ENCODE data around the gene CENPI.

The CENPI gene

GRCh38 chrX:101108284-101108683, 10.3 kb downstream of the CENPI start:
- Histone ChIP-seq H3K4me1 (ENCODE audit: low read depth, poor library complexity, severe bottlenecking) (no peaks in the 10 kb centered on the region), H3K27ac (no peak overlapping the region), H3K9ac (no peak overlapping the region), H3K4me3 (IDR thresholded peaks at IDR 0.05; ENCODE audit: insufficient read depth, low read depth, low read length) (no peak overlapping the region), H3K36me3 (ENCODE audit: insufficient read depth) (no peaks in the 10 kb centered on the region), H3K4me2 (no peak overlapping the region), H2AFZ (ENCODE audit: low read depth) (no peak overlapping the region), H3K79me2 (ENCODE audit: insufficient read depth, low read depth) (no peaks in the 10 kb centered on the region), H4K20me1 (ENCODE audit: insufficient read depth) (no peaks in the 10 kb centered on the region), H3K27me3 (ENCODE audit: insufficient read depth, low read depth) (no peaks in the 10 kb centered on the region)
- TF ChIP-seq CTCF (conservative IDR thresholded peaks at IDR 0.05; ENCODE audit: low read depth, low read length) = no peak

GRCh38 chrX:101117701-101118100, 19.7 kb downstream of the CENPI start:
- Histone ChIP-seq H2AFZ (ENCODE audit: low read depth) (no peak overlapping the region), H3K4me1 (ENCODE audit: low read depth, poor library complexity, severe bottlenecking) (no peaks in the 10 kb centered on the region), H3K79me2 (ENCODE audit: insufficient read depth, low read depth) (no peaks in the 10 kb centered on the region), H3K9ac (no peak overlapping the region), H3K27ac (no peak overlapping the region), H3K4me2 (no peak overlapping the region), H3K4me3 (IDR thresholded peaks at IDR 0.05; ENCODE audit: insufficient read depth, low read depth, low read length) (no peak overlapping the region), H3K36me3 (ENCODE audit: insufficient read depth) (peaks cover 4% of the 10 kb centered on the region; the same call in 1 of the 2 replicates), H4K20me1 (ENCODE audit: insufficient read depth) (no peaks in the 10 kb centered on the region), H3K27me3 (ENCODE audit: insufficient read depth, low read depth) (no peaks in the 10 kb centered on the region)
- no peak for TF ChIP-seq CTCF (conservative IDR thresholded peaks at IDR 0.05; ENCODE audit: low read depth, low read length)

GRCh38 chrX:101136235-101136634, 38.2 kb downstream of the CENPI start:
- no peaks in the 10 kb centered on the region for H3K79me2 ChIP-seq (ENCODE audit: insufficient read depth, low read depth)
- H3K4me3 ChIP-seq (IDR thresholded peaks at IDR 0.05; ENCODE audit: insufficient read depth, low read depth, low read length) = no peak overlapping the region
- H3K9ac ChIP-seq = no peak overlapping the region
- no peak overlapping the region for H3K4me2 ChIP-seq
- H3K4me1 ChIP-seq (ENCODE audit: low read depth, poor library complexity, severe bottlenecking) = no peaks in the 10 kb centered on the region
- H3K36me3 ChIP-seq (ENCODE audit: insufficient read depth) = no peaks in the 10 kb centered on the region
- H3K27ac ChIP-seq = no peak overlapping the region
- TF ChIP-seq CTCF (conservative IDR thresholded peaks at IDR 0.05; ENCODE audit: low read depth, low read length) = no peak
- no peaks in the 10 kb centered on the region for H4K20me1 ChIP-seq (ENCODE audit: insufficient read depth)
- no peak overlapping the region for H2AFZ ChIP-seq (ENCODE audit: low read depth)
- H3K27me3 ChIP-seq (ENCODE audit: insufficient read depth, low read depth) = no peaks in the 10 kb centered on the region

Data from KMS-11 (cell line).